ENCODE results near the gene FAAP100.

Gene FAAP100

GRCh38 chr17:81519284-81520020 lies 32.7 kb downstream of the FAAP100 start:
- Histone ChIP-seq H3K36me3 (replicated peaks) (no peaks in the 10 kb centered on the region), H3K27ac (no peak overlapping the region), H3K4me3 (ENCODE audit: low read depth, low read length) (peak overlapping the region; percentile 40), H3K27me3 (replicated peaks) (no peaks in the 10 kb centered on the region)
- in situ Hi-C loops (cut with HindIII; ENCODE audit: low pct_ligation_motif_present, low sequenced_read_pairs): loop anchor here (10.0 kb wide), 1 partner anchor 115 kb away; no protein-coding TSS in a partner anchor
- DNase-seq: no peak
- peak; percentile 11 for TF ChIP-seq CTCF (IDR thresholded peaks at IDR 0.05; ENCODE audit: low read depth, low read length, missing control alignments)

DNA sequence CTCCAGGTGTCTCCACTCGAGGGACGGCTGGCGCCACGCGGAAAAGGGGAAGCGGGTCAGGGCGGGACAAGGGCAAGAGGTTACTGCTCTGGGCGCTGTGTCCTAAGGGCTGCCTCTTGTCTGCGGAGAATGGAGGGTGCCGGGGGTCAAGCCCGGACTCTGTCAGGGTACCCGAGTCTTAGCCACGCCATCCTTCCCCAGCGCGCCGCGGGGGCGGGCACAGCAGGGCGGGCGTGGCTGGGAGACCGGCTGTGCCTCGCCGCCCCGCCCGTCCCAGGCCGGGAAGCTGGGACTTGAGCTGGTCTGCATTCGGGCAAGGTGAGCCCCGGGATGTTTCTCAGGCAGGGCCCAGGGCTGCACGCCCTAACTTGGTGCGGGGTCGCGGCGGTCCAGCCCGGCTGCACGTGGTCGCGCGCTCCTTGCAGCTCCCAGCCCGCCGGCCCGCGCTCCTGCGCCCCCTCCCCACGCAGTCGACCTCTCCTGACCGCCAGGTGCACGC lies 33.3 kb downstream of the FAAP100 start:
- H3K27me3 ChIP-seq (replicated peaks): no peaks in the 10 kb centered on the region
- H3K4me3 ChIP-seq (ENCODE audit: low read depth, low read length): peak overlapping the region; percentile 40
- H3K27ac ChIP-seq: no peak overlapping the region
- no peaks in the 10 kb centered on the region for H3K36me3 ChIP-seq (replicated peaks)
- no peak for DNase-seq
- in situ Hi-C loops (cut with HindIII; ENCODE audit: low pct_ligation_motif_present, low sequenced_read_pairs): loop anchor here (10.0 kb wide), 1 partner anchor 114 kb away; no protein-coding TSS in a partner anchor
- TF ChIP-seq CTCF (IDR thresholded peaks at IDR 0.05; ENCODE audit: low read depth, low read length, missing control alignments): no peak

GRCh38 chr17:81518113-81518784 lies 33.9 kb downstream of the FAAP100 start:
- H3K4me3 ChIP-seq (ENCODE audit: low read depth, low read length): peak overlapping the region; percentile 40
- DNase-seq: no peak
- no peaks in the 10 kb centered on the region for H3K27me3 ChIP-seq (replicated peaks)
- no peak overlapping the region for H3K27ac ChIP-seq
- H3K36me3 ChIP-seq (replicated peaks): no peaks in the 10 kb centered on the region
- in situ Hi-C loops (cut with HindIII; ENCODE audit: low pct_ligation_motif_present, low sequenced_read_pairs): loop anchor here (10.0 kb wide), 1 partner anchor 113 kb away; no protein-coding TSS in a partner anchor
- TF ChIP-seq CTCF (IDR thresholded peaks at IDR 0.05; ENCODE audit: low read depth, low read length, missing control alignments): no peak

GRCh38 chr17:81517339-81518112 lies 34.6 kb downstream of the FAAP100 start:
- in situ Hi-C loops (cut with HindIII; ENCODE audit: low pct_ligation_motif_present, low sequenced_read_pairs): loop anchor here (10.0 kb wide), 1 partner anchor 113 kb away; no protein-coding TSS in a partner anchor

More at GRCh38 chr17:81517339-81518112, 34.6 kb downstream of the FAAP100 start:
- Histone ChIP-seq H3K36me3 (replicated peaks) (no peaks in the 10 kb centered on the region), H3K4me3 (ENCODE audit: low read depth, low read length) (peak overlapping the region; percentile 20), H3K27ac (no peak overlapping the region), H3K27me3 (replicated peaks) (no peaks in the 10 kb centered on the region)
- TF ChIP-seq CTCF (IDR thresholded peaks at IDR 0.05; ENCODE audit: low read depth, low read length, missing control alignments): no peak
- DNase-seq: no peak

Measured in brain microvascular endothelial cell (primary cell).